CD14-positive monocyte (primary cell): ENCODE data around the gene SLC26A4. TPM values are rescaled to one million over a fixed set of nuclear protein-coding genes. Genes with fewer than 3 reads are reported as not detected.

Experiments used
- DNase-seq, 3 donors: peaks; one replicate each; pipeline ENCODE4 v3.0.0-alpha.2; 2011 to 2022
- H2AFZ ChIP-seq: 2 replicates; pipeline ENCODE4 v1.6.0; 2012; ENCODE audit warnings: mild to moderate bottlenecking, low read depth, low read length, inconsistent platforms; ENCODE audit not compliant: insufficient read depth, poor library complexity, severe bottlenecking
- H3K27ac ChIP-seq, 2 donors: 1 replicate in 1 of 2; 2 replicates in 1 of 2; pipeline ENCODE4 v1.5.1; 2012 to 2013; ENCODE audit warnings: low read length in 2 of 2, control low read depth in 1 of 2, inconsistent platforms in 1 of 2, low read depth in 1 of 2, mild to moderate bottlenecking in 1 of 2
- H3K27me3 ChIP-seq, 2 donors: one replicate each; pipeline versions ENCODE4 v1.6.0 to v1.6.1; 2011 to 2013; ENCODE audit warnings: low read length in 2 of 2; ENCODE audit not compliant: control insufficient read depth in 2 of 2, insufficient read depth in 2 of 2
- H3K36me3 ChIP-seq, 2 donors: replicated peaks in 1 of 2; 1 replicate in 1 of 2; 2 replicates in 1 of 2; pipeline versions ENCODE4 v1.5.1 to v1.6.1; 2012 to 2013; ENCODE audit warnings: low read length in 2 of 2, control low read depth in 1 of 2, inconsistent platforms in 1 of 2, mild to moderate bottlenecking in 1 of 2; ENCODE audit not compliant: insufficient read depth in 2 of 2, control insufficient read depth in 1 of 2
- H3K4me1 ChIP-seq, 2 donors: 1 replicate in 1 of 2; 2 replicates in 1 of 2; pipeline versions ENCODE4 v1.5.1 to v1.6.1; 2012 to 2013; ENCODE audit warnings: low read length in 2 of 2, control low read depth in 1 of 2, inconsistent platforms in 1 of 2, mild to moderate bottlenecking in 1 of 2, moderate library complexity in 1 of 2; ENCODE audit not compliant: insufficient read depth in 2 of 2, control insufficient read depth in 1 of 2
- H3K4me2 ChIP-seq: replicated peaks from 2 replicates; pipeline ENCODE3; 2012; ENCODE audit warnings: low read length, moderate library complexity, mild to moderate bottlenecking; ENCODE audit not compliant: poor library complexity, severe bottlenecking; ENCODE audit errors: extremely low read depth
- H3K4me3 ChIP-seq, 3 experiments: fragments of 200-600 bp in 1 of 3; sonication (generic) in 1 of 3; replicated peaks in 1 of 3; 1 replicate in 2 of 3; 2 replicates in 1 of 3; pipeline ENCODE4 v1.5.1; 2011 to 2013; ENCODE audit warnings: low read length in 3 of 3, mild to moderate bottlenecking in 3 of 3, control low read depth in 2 of 3, low read depth in 2 of 3, inconsistent platforms in 1 of 3, moderate library complexity in 1 of 3
- H3K79me2 ChIP-seq: 2 replicates; pipeline ENCODE4 v1.6.0; 2012; ENCODE audit warnings: mild to moderate bottlenecking, control low read depth, inconsistent platforms, low read length, moderate library complexity; ENCODE audit not compliant: insufficient read depth
- H3K9ac ChIP-seq: 2 replicates; pipeline ENCODE4 v1.6.0; 2017; ENCODE audit warnings: low read length, mild to moderate bottlenecking; ENCODE audit not compliant: insufficient read depth, poor library complexity, severe bottlenecking
- H3K9me3 ChIP-seq, 2 donors: replicated peaks in 1 of 2; 1 replicate in 1 of 2; 2 replicates in 1 of 2; pipeline versions ENCODE4 v1.5.1 to v1.6.1; 2012 to 2013; ENCODE audit warnings: low read length in 2 of 2, control low read depth in 1 of 2; ENCODE audit not compliant: control insufficient read depth in 1 of 2, insufficient read depth in 1 of 2
- H4K20me1 ChIP-seq: 2 replicates; pipeline ENCODE4 v1.6.0; 2012; ENCODE audit warnings: mild to moderate bottlenecking, low read length, control low read depth, moderate library complexity; ENCODE audit not compliant: insufficient read depth
- H3K27ac Mint-ChIP-seq, 7 donors: one replicate each; pipeline ENCODE4 v1.8.0; 2020; ENCODE audit warnings: mild to moderate bottlenecking in 7 of 7, mixed read lengths in 7 of 7, moderate library complexity in 6 of 7, inconsistent platforms in 2 of 7
- H3K27me3 Mint-ChIP-seq, 3 donors: one replicate each; pipeline ENCODE4 v1.8.0; 2021 to 2022; ENCODE audit warnings: low read depth in 3 of 3, mild to moderate bottlenecking in 3 of 3, mixed read lengths in 3 of 3, moderate library complexity in 3 of 3, inconsistent platforms in 1 of 3
- H3K36me3 Mint-ChIP-seq, 2 donors: one replicate each; pipeline ENCODE4 v1.8.0; 2020; ENCODE audit warnings: mixed read lengths in 2 of 2, inconsistent platforms in 1 of 2, mild to moderate bottlenecking in 1 of 2
- H3K4me1 Mint-ChIP-seq: one replicate; pipeline ENCODE4 v1.8.0; 2020; ENCODE audit warnings: mild to moderate bottlenecking, mixed read lengths
- H3K4me3 Mint-ChIP-seq, 2 donors: one replicate each; pipeline ENCODE4 v1.8.0; 2020; ENCODE audit warnings: mild to moderate bottlenecking in 2 of 2, mixed read lengths in 2 of 2, moderate library complexity in 1 of 2
- H3K9me3 Mint-ChIP-seq, 7 donors: one replicate each; pipeline ENCODE4 v1.8.0; 2020 to 2022; ENCODE audit warnings: mixed read lengths in 7 of 7, mild to moderate bottlenecking in 6 of 7, moderate library complexity in 6 of 7, inconsistent platforms in 2 of 7
- WGBS: methylation state at CpG from one replicate; pipeline ENCODE4 v1.1.5; 2013; ENCODE audit warnings: missing lambda C conversion rate; ENCODE audit not compliant: insufficient coverage; 5-methylcytosine and 5-hydroxymethylcytosine counted together
- intact Hi-C, 2 donors: fragments of 100-400 bp; cut with micrococcal nuclease; formaldehyde crosslinking; loops; one replicate each; pipeline versions ENCODE4 v1.15.0 to v1.15.1; 2023
- polyA plus RNA-seq, 3 donors: library from polyadenylated mRNA; depleted of rRNA in 1 of 3; unstranded in 2 of 3; stranded (reverse) in 1 of 3; fragments of 300-500 nt in 2 of 3; fragments of >200 nt in 1 of 3; fragmentation: Illumina TruSeq in 2 of 3; gene quantifications; 1 replicate in 2 of 3; 2 replicates in 1 of 3; pipeline ENCODE4 v1.2.3, GENCODE V29; 2012 to 2021
- TF ChIP-seq, protein P1 (sequence below): fragments of 200-600 bp; IDR thresholded peaks from one replicate; pipeline ENCODE4 v1.8.0; 2022; ENCODE audit warnings: antibody characterized with exemption, mild to moderate bottlenecking

Gene SLC26A4
- polyA plus RNA-seq, 3 donors, result 0.10 to 0.12 TPM; not detected in 1

DNA sequence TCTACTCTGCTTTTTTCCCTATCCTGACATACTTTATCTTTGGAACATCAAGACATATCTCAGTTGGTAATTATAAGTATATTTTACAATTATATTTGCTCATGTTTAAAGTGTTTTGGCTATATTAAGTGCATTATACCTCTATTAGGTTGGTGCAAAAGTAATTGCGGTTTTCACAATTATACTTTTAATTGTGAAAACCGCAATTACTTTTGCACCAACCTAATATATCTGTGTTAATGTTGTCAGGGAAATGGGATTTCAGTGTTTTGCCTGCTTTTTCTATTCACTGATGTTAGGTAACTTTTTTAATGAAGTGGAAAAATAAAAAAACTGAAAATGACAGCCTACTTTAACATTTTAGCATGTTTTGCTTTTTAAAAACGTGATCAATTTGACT lies 11.6 kb downstream of the SLC26A4 start:
- H3K4me3 ChIP-seq, result no peak overlapping the region
- H3K36me3 ChIP-seq, result no peaks in the 10 kb centered on the region
- Mint-ChIP-seq H3K27me3 (peaks cover 0 to 5% (median 2%) of the 10 kb centered on the region in 3 donors), H3K36me3 (no peaks in the 10 kb centered on the region), H3K4me1 (no peaks in the 10 kb centered on the region), H3K27ac (no peak overlapping the region), H3K4me3 (no peak overlapping the region), H3K9me3 (no peaks in the 10 kb centered on the region)
- no peaks in the 10 kb centered on the region for H3K4me1 ChIP-seq
- no peak overlapping the region for H3K27ac ChIP-seq
- TF ChIP-seq, protein P1, sequence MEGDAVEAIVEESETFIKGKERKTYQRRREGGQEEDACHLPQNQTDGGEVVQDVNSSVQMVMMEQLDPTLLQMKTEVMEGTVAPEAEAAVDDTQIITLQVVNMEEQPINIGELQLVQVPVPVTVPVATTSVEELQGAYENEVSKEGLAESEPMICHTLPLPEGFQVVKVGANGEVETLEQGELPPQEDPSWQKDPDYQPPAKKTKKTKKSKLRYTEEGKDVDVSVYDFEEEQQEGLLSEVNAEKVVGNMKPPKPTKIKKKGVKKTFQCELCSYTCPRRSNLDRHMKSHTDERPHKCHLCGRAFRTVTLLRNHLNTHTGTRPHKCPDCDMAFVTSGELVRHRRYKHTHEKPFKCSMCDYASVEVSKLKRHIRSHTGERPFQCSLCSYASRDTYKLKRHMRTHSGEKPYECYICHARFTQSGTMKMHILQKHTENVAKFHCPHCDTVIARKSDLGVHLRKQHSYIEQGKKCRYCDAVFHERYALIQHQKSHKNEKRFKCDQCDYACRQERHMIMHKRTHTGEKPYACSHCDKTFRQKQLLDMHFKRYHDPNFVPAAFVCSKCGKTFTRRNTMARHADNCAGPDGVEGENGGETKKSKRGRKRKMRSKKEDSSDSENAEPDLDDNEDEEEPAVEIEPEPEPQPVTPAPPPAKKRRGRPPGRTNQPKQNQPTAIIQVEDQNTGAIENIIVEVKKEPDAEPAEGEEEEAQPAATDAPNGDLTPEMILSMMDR, result no peak
- no peaks in the 10 kb centered on the region for H4K20me1 ChIP-seq
- no peak overlapping the region for H3K4me2 ChIP-seq
- H3K9ac ChIP-seq, result no peak overlapping the region
- H3K9me3 ChIP-seq, result no peaks in the 10 kb centered on the region
- no CpG with 5 or more reads among the region's 3 CpGs for whole genome bisulfite sequencing
- intact Hi-C loops, result no loop called here
- no peak overlapping the region for H2AFZ ChIP-seq
- peaks cover 0 to 5% of the 10 kb centered on the region in 2 donors for H3K27me3 ChIP-seq
- no peak for DNase-seq
- no peaks in the 10 kb centered on the region for H3K79me2 ChIP-seq

DNA sequence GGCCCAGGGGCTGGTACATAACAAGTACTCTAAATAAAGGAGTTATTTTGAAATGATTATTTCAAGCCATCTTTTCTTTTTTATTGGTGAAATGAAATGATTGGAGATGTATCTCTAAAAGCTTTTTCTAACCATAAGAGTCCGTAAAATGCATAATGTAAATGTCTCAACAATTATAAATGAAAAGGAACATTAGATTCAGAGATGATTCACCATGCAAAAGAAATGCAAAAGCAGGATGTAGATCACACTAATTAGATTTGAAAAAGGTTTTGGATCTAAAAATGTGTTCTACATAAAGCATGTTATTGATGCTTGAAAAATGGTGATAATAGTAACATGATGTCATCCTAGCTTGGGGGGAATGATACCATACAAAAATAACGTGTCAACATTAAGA lies 15.6 kb downstream of the SLC26A4 start:
- no peaks in the 10 kb centered on the region for H3K36me3 ChIP-seq
- H3K4me2 ChIP-seq, result no peak overlapping the region
- Mint-ChIP-seq H3K27ac (no peak overlapping the region), H3K36me3 (no peaks in the 10 kb centered on the region), H3K4me3 (no peak overlapping the region), H3K4me1 (peaks cover 11% of the 10 kb centered on the region), H3K9me3 (no peaks in the 10 kb centered on the region), H3K27me3 (peaks cover 0 to 3% (median 1%) of the 10 kb centered on the region in 3 donors)
- no peak overlapping the region for H3K4me3 ChIP-seq
- intact Hi-C loops, result no loop called here
- peaks cover 10 to 14% of the 10 kb centered on the region in 2 donors for H3K4me1 ChIP-seq
- DNase-seq, result no peak
- H3K9me3 ChIP-seq, result no peaks in the 10 kb centered on the region
- H4K20me1 ChIP-seq, result no peaks in the 10 kb centered on the region
- WGBS, result no CpG with 5 or more reads among the region's 2 CpGs
- no peak overlapping the region for H3K9ac ChIP-seq
- TF ChIP-seq, protein P1, result no peak
- no peaks in the 10 kb centered on the region for H3K79me2 ChIP-seq
- no peak overlapping the region for H3K27ac ChIP-seq
- no peak overlapping the region for H2AFZ ChIP-seq
- no peaks in the 10 kb centered on the region for H3K27me3 ChIP-seq
